HUDEP-2 (cell line): ENCODE measurements around the gene UBE2I.

Experiments used
- DNase-seq, 76 experiments: peaks; one replicate each; lab custom pipeline; 2025; ENCODE audit not compliant: unreplicated experiment in 76 of 76; lab: John Stamatoyannopoulos, UW

Gene UBE2I

GRCh38 chr16:1277151-1277598 lies 32.3 kb upstream of the UBE2I start:
- no peak for DNase-seq

GRCh38 chr16:1277617-1278282 lies 31.7 kb upstream of the UBE2I start:
- DNase-seq = no peak

GRCh38 chr16:1278477-1278876 lies 31.0 kb upstream of the UBE2I start:
- no peak for DNase-seq

GRCh38 chr16:1279081-1279944 lies 30.1 kb upstream of the UBE2I start:
- no peak for DNase-seq

GRCh38 chr16:1279945-1280589 lies 29.4 kb upstream of the UBE2I start:
- DNase-seq = no peak

GRCh38 chr16:1280783-1281182 lies 28.7 kb upstream of the UBE2I start:
- DNase-seq = no peak

GRCh38 chr16:1281517-1281916 lies 27.9 kb upstream of the UBE2I start:
- DNase-seq = no peak

- DNase-seq = no peak
Measured at GRCh38 chr16:1282324-1282973, 27.0 kb upstream of the UBE2I start.

- DNase-seq = no peak
Measured at GRCh38 chr16:1283296-1283695, 26.1 kb upstream of the UBE2I start.

GRCh38 chr16:1283996-1284616 lies 25.3 kb upstream of the UBE2I start:
- no peak for DNase-seq

GRCh38 chr16:1285669-1286512 lies 23.5 kb upstream of the UBE2I start:
- no peak for DNase-seq

- DNase-seq = no peak
Measured at GRCh38 chr16:1286513-1287094, 22.8 kb upstream of the UBE2I start.

GRCh38 chr16:1287982-1288670 lies 21.3 kb upstream of the UBE2I start:
- no peak for DNase-seq

GRCh38 chr16:1288813-1289476 lies 20.5 kb upstream of the UBE2I start:
- DNase-seq = no peak

- no peak for DNase-seq
Measured at GRCh38 chr16:1289477-1289866, 20.0 kb upstream of the UBE2I start.

- DNase-seq = no peak
Measured at GRCh38 chr16:1290063-1290501, 19.4 kb upstream of the UBE2I start.

GRCh38 chr16:1290860-1291575 lies 18.4 kb upstream of the UBE2I start:
- DNase-seq = no peak

GRCh38 chr16:1291576-1291974 lies 17.9 kb upstream of the UBE2I start:
- no peak for DNase-seq
